HG02970 (cell line): Measurements from ENCODE around the gene CREB3L1.
A peak's percentile ranks its signal among the peaks of the same experiment; 100 is the strongest.

Source experiments
- ATAC-seq: cut with Tn5 transposase; IDR thresholded peaks from one replicate; pipeline ENCODE4 v1.9.1; 2021; ENCODE audit warnings: mild to moderate bottlenecking, moderate library complexity, moderate number of reproducible peaks; ENCODE audit not compliant: unreplicated experiment, low FRiP score

Gene CREB3L1

GRCh38 chr11:46277622-46278386, at the start of gene CREB3L1:
TSS of gene CREB3L1 (plus strand) at chr11:46277662. CDS start at chr11:46278112, 450 bp downstream.
- ATAC-seq: no peak

GRCh38 chr11:46229230-46229629, 48.2 kb upstream of the CREB3L1 start:
- ATAC-seq: no peak

GRCh38 chr11:46234311-46234710, 43.2 kb upstream of the CREB3L1 start:
- no peak for ATAC-seq

GRCh38 chr11:46235777-46236688, 41.4 kb upstream of the CREB3L1 start:
- ATAC-seq: no peak

- no peak for ATAC-seq
Observed at GRCh38 chr11:46236918-46237247, 40.6 kb upstream of the CREB3L1 start.

GRCh38 chr11:46237248-46238077, 40.0 kb upstream of the CREB3L1 start:
- ATAC-seq: no peak

- no peak for ATAC-seq
Observed at GRCh38 chr11:46238078-46238966, 39.1 kb upstream of the CREB3L1 start.

- ATAC-seq: peak; percentile 52
Observed at GRCh38 chr11:46238967-46239800, 38.3 kb upstream of the CREB3L1 start.

- no peak for ATAC-seq
Observed at GRCh38 chr11:46239801-46240061, 37.7 kb upstream of the CREB3L1 start.

GRCh38 chr11:46240371-46240770, 37.1 kb upstream of the CREB3L1 start:
- ATAC-seq: no peak

- no peak for ATAC-seq
Observed at GRCh38 chr11:46240861-46241260, 36.6 kb upstream of the CREB3L1 start.

GRCh38 chr11:46242041-46242951, 35.2 kb upstream of the CREB3L1 start:
- no peak for ATAC-seq

- peak; percentile 65 for ATAC-seq
Observed at GRCh38 chr11:46242952-46243795, 34.3 kb upstream of the CREB3L1 start.

- ATAC-seq: no peak
Observed at GRCh38 chr11:46243796-46244109, 33.7 kb upstream of the CREB3L1 start.

- no peak for ATAC-seq
Observed at GRCh38 chr11:46246521-46246920, 30.9 kb upstream of the CREB3L1 start.

- ATAC-seq: no peak
Observed at GRCh38 chr11:46247090-46247489, 30.4 kb upstream of the CREB3L1 start.

GRCh38 chr11:46247659-46248058, 29.8 kb upstream of the CREB3L1 start:
- ATAC-seq: no peak
